ENCODE data around the gene ZRANB1.

The ZRANB1 gene

GRCh38 chr10:125013529-125013872 lies 71.6 kb downstream of the ZRANB1 start:
- no peak for DNase-seq (ENCODE audit: low read depth)
- no peak for TF ChIP-seq MAX (IDR thresholded peaks at IDR 0.05; ENCODE audit: low read depth, low read length)
- no peak for TF ChIP-seq CTCF (IDR thresholded peaks at IDR 0.05; ENCODE audit: low read depth, low read length)
- TF ChIP-seq POLR2A (IDR thresholded peaks at IDR 0.05; ENCODE audit: extremely low read depth, insufficient read length), result no peak
- no peak for TF ChIP-seq MYC (IDR thresholded peaks at IDR 0.05; ENCODE audit: low read depth, low read length)
- H3K4me3 ChIP-seq (ENCODE audit: low read depth, low read length), result no peak overlapping the region

- no peak overlapping the region for H3K4me3 ChIP-seq (ENCODE audit: low read depth, low read length)
- no peak for DNase-seq (ENCODE audit: low read depth)
- TF ChIP-seq POLR2A (IDR thresholded peaks at IDR 0.05; ENCODE audit: extremely low read depth, insufficient read length) (no peak), CTCF (IDR thresholded peaks at IDR 0.05; ENCODE audit: low read depth, low read length) (no peak), MAX (IDR thresholded peaks at IDR 0.05; ENCODE audit: low read depth, low read length) (no peak), MYC (IDR thresholded peaks at IDR 0.05; ENCODE audit: low read depth, low read length) (no peak)
Observed at GRCh38 chr10:125014086-125014830, 72.3 kb downstream of the ZRANB1 start.

GRCh38 chr10:125014836-125015355 lies 73.0 kb downstream of the ZRANB1 start:
- H3K4me3 ChIP-seq (ENCODE audit: low read depth, low read length), result no peak overlapping the region
- no peak for DNase-seq (ENCODE audit: low read depth)
- no peak for TF ChIP-seq MYC (IDR thresholded peaks at IDR 0.05; ENCODE audit: low read depth, low read length)
- no peak for TF ChIP-seq CTCF (IDR thresholded peaks at IDR 0.05; ENCODE audit: low read depth, low read length)
- TF ChIP-seq MAX (IDR thresholded peaks at IDR 0.05; ENCODE audit: low read depth, low read length), result no peak
- no peak for TF ChIP-seq POLR2A (IDR thresholded peaks at IDR 0.05; ENCODE audit: extremely low read depth, insufficient read length)

GRCh38 chr10:125015356-125015944 lies 73.5 kb downstream of the ZRANB1 start:
- DNase-seq (ENCODE audit: low read depth), result no peak
- TF ChIP-seq MYC (IDR thresholded peaks at IDR 0.05; ENCODE audit: low read depth, low read length) (no peak), POLR2A (IDR thresholded peaks at IDR 0.05; ENCODE audit: extremely low read depth, insufficient read length) (no peak), CTCF (IDR thresholded peaks at IDR 0.05; ENCODE audit: low read depth, low read length) (no peak), MAX (IDR thresholded peaks at IDR 0.05; ENCODE audit: low read depth, low read length) (no peak)
- H3K4me3 ChIP-seq (ENCODE audit: low read depth, low read length), result no peak overlapping the region

GRCh38 chr10:125016123-125016522 lies 74.2 kb downstream of the ZRANB1 start:
- no peak for DNase-seq (ENCODE audit: low read depth)

More at GRCh38 chr10:125016123-125016522, 74.2 kb downstream of the ZRANB1 start:
- TF ChIP-seq MYC (IDR thresholded peaks at IDR 0.05; ENCODE audit: low read depth, low read length), result no peak
- no peak for TF ChIP-seq POLR2A (IDR thresholded peaks at IDR 0.05; ENCODE audit: extremely low read depth, insufficient read length)
- no peak for TF ChIP-seq MAX (IDR thresholded peaks at IDR 0.05; ENCODE audit: low read depth, low read length)
- no peak for TF ChIP-seq CTCF (IDR thresholded peaks at IDR 0.05; ENCODE audit: low read depth, low read length)
- no peak overlapping the region for H3K4me3 ChIP-seq (ENCODE audit: low read depth, low read length)

Measured in NB4 (cell line).